GOT3 (cell line): Measurements from ENCODE around the gene PALLD.

ENCODE experiments used
- DNase-seq: peaks from one replicate; lab custom pipeline; 2025; ENCODE audit warnings: mixed read lengths; lab: John Stamatoyannopoulos, UW

PALLD gene

DNA sequence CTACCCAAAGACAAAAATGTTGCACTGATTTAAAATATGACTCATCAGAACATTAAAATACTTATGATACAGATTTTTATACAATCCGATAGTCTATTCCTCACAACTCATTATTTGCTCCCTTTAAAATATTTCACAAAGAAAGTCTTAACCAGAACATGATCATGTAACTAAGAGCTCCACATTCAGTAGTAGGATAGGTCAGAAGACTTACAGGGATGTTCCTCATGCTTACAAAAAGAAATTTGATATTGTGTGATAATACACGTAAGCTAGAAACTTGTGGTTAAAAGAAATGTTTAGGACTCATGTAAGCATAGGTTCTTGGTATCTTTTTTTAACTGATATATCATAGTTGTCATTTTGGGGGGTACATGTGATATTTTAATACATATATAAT, 235.9 kb downstream of the PALLD start:
- no peak for DNase-seq

DNA sequence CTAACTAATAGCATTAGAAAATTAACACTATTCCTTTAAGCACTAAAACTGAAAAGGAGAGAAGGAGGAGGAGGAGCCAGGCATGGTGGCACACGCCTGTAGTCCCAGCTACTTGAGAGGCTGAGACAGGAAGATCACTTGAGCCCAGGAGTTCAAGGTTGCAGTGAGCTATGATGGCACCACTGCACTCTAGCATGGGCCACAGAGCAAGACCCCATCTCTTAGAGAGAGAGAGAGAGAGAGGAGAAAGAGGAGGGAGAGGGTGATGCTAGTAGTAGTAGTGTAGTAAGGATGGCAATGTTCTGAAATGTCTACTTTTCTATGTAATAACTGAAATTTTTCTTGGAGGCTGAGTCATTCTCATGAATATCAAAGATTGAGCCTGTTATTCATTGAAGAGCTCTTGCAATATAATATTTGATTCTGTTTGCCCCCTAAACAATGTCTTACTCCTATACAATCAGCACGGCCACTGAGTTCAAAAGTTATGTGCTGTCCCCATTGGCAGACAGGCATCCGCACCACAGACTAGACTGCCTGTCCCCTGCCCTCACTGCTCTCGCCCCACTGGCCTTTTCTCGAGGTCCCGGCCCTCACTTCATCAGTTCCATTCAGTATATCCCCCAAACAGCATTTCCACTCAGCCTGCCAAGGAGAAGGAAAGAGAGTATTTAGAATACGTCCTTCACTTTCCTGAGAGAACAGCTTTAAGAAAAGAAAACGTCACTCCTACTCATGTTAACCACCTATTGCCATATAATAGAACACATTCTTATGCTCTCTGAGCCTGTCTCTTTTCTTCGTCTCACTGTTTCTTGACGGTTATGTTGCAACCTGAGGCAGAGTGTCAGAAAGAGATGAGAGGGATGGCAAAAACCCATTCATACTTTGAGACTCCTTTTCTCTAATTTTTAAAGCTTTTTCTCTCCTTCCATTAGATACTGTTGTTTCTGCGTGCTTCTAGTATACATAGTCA, 238.1 kb downstream of the PALLD start:
- no peak for DNase-seq

DNA sequence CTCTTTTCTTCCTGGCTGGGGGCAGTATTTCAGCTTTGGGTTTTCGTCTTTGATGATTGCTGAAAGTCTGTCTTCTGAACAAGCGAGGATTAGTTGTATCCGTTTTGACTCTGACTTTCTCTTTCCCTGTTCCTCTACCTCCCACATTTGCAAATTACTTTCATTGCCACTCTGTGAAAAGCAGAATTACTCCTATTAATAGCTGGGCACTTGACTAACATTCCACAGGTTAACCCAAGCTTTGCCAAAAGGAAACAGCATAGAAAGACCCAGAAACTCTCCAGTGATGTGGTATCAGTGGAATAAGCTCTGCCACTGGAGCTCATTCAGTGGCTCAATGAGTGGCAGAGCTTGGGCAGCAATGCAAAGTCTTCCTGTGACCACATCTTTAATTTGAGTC, 238.9 kb downstream of the PALLD start:
- DNase-seq = no peak

DNA sequence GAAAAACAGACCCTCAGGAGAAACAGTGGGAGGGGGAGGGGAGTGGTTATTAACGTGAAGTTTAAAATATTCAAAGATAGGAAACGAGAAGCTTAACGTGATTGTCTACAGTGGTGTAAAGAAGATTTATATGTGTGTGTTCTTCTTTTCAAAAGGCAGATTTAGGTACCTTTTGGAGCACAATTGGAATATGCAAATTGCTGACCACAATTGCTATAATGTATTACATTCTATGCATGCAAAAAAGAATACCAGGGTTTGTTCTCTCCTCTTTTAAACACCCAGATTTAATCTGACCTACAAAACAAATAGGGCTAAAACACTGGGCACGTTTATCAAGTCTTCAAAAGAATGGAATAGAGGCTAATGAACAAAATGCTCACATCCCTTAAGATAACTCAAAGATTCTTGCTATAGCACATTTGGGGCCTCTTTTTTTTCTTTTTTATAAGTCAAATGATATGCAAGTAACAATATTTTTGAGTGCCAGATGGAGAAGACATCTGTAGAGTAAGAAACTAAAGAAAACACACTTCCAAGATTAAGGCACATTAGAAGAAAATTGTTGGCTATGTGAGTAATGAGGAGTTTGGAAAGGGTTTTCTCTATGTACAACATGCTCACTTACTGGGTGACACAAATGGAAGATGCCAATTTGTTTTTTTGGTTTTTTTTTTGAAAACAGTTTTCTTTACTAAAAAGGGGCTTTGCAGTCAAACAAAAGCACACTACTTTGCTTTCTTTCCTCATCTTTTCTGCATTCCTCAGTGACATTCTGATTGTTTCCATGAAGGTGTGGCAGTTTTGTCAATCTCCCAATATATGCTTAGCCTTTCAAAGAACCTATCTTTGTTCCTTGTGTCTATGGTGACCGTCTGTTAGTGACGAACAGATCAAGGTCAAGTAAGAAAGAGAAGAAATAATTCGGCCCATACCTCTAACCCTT, 240.3 kb downstream of the PALLD start:
- DNase-seq = no peak

- DNase-seq = no peak
Observed at GRCh38 chr4:168737806-168738172, 240.9 kb downstream of the PALLD start.

DNA sequence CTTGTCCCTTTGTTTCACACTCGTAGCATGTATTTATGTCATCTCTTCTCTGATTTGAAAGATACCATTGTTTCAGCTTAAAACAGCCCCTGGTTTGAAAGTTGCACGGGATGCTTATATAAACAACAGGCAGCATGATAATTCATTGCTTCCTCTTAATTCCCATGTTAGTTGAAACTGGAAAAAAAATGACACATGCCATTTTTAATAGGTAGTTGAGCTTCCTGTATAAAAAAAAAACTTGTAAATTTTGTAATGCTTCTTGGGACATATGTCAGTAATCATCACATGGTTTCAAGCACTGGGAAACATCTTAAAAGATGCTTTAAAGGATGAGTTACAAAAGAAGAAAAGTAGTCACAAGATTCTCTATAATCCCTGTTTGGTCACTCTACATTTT, 243.0 kb downstream of the PALLD start:
- no peak for DNase-seq

GRCh38 chr4:168740691-168741090, 243.8 kb downstream of the PALLD start:
- no peak for DNase-seq

- DNase-seq = no peak
Observed at GRCh38 chr4:168741281-168742173, 244.7 kb downstream of the PALLD start.

DNA sequence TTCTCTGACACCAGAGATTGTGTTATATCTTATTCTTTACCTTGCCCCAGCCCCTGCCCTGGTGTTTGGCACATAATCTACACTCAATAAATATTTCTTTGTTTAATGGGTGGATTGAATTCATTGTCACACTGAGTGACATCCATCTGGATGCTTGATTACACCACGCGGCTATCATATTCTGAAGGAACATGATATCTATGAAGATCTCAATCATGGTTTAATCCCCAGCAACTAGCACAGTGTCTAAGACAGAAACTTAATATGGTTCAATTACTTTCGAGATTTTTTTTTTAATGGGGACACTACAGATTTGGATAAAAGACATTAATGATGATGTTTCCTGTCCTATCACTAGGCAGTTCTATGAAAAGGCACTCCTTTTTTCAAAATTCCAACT, 246.3 kb downstream of the PALLD start:
- no peak for DNase-seq

GRCh38 chr4:168743601-168744000, 246.7 kb downstream of the PALLD start:
- no peak for DNase-seq

- no peak for DNase-seq
Observed at GRCh38 chr4:168744021-168744420, 247.2 kb downstream of the PALLD start.

- no peak for DNase-seq
Observed at GRCh38 chr4:168748807-168749206, 252.0 kb downstream of the PALLD start.

DNA sequence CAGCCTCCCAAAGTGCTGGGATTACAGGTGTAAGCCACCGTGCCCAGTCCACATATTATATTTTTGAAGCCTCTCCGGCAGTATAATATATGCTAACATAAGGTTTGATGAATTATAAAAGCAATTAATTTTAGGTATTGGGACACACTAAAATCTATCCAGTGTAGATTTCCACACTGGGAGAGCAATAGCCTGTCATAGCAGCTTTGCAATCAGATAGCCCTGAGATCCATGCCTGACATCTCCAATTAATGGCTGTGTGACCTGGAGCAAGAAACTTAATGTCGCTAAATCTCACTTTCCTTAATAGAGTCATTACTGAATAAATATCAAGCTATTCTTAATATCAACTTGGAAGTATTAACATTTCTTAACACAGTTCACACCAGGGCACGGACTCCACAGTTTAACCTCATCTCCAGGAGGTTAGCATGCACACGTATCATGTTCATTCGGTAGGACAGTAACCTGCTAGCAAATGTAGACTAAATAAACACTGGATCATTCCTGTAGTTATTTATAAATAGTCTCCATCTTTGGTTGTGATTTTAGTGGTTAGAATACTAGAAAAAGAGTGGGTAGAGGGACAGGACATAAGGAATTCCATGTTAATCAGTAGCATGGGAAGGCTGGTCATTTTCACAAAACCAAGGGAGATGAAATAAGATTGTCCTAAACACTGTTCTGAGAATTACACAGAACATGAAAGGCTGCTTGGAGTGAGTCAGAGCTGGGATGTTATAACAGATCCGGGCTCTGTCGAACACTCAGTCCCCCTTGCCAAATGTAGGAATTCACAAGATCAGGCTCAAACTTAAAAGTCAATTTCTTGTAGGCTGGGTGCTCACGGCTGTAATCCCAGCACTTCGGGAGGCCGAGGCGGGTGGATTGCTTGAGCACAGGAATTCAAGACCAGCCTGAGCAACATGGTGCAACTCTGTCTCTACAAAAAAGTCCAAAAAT, 254.7 kb downstream of the PALLD start:
- DNase-seq = no peak

DNA sequence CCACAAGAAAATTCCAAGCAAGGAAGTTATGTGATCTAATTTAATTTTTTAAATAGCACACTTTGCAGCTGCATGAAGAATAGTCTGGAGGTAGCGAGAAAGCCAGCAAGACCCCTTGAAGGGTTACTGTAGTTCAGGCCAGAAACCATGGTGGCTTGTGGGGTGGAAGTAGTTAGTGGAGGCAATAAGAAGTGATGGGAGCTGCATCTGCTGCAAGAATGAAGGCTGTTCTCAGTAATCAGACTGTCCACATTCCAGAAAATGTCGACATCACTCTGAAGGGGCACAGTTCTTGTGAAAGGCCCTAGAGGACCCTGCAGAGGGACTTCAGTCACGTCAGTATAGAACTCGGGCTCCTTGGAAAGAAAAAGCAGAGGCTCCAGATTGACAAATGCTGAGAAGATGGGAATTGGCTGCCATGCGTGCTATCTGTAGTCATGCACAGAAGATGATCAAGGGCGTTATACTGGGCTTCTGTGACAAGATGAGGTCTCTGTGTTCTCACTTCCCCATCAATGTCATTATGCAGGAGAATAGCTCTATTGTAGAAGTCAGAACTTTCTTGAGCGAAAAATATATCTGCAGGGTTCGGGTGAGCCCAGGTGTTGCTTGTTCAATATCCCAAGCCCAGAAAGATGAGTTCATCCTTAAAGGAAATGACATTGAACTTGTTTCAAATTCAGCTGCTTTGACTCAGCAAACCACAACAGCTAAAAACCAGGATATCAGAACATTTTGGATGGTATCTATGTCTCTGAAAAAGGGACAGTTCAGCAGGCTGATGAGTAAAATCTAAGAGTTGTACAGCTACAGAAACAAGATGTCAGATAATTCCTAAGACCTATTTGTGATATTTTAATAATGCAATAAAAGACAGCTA, 259.0 kb downstream of the PALLD start:
- DNase-seq = no peak

DNA sequence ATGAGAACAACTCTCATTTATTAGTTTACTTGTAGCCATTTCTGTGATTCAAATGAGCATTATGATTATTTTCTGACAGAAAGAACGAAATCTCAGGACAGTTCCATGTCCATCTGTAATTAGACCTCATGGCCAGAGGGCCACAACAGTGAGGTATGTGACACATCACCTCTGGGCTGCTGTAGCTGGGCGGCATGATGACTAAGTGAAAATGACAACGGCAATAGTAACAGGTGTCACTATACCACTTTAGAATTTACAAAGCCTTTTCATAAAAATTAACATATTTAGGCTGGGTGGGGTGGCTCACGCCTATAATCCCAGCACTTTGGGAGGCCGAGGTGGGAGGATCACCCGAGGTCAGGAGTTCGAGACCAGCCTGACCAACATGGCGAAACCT, 260.6 kb downstream of the PALLD start:
- DNase-seq = no peak

GRCh38 chr4:168758351-168758876, 261.6 kb downstream of the PALLD start:
- DNase-seq = no peak

- no peak for DNase-seq
Observed at GRCh38 chr4:168759321-168759720, 262.5 kb downstream of the PALLD start.

DNA sequence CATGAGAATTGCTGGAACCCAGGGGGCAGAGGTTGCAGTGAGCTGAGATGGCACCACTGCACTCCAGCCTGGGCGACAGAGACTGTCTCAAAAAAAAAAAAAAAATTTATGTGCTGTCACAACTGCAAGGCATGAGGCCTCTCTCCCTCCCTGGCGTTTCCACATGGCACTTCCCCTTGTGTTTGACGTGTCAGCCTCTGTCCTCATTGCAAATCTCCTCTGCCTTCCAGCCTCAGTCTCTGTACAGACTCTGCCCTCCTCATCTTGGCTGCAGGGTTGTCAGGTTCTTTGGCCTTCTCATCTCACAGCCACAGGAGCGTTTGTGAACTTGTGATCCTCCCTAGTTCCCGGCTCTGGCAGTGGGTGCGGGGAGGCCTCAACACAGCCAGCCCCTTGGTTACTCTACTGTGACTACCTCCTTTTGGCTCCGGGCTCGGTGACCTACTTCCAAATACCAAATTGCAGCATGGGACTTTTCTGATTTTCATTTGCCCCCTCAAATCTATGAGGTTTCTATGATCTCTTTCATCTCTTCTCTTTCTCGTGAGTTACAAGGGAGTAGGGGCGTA, 263.2 kb downstream of the PALLD start:
- DNase-seq = no peak

- DNase-seq = no peak
Observed at GRCh38 chr4:168761066-168761465, 264.2 kb downstream of the PALLD start.
